Ovary (tissue), 3 donors: ENCODE data around the gene MKNK1.

Source experiments
- CTCF ChIP-seq, 3 donors: fragments of 450-650 bp in 2 of 3; fragments of 200-600 bp in 1 of 3; IDR thresholded peaks; one replicate each; pipeline versions ENCODE4 v1.5.1 to v1.8.0; 2016 to 2022; ENCODE audit warnings: antibody characterized with exemption in 3 of 3, mild to moderate bottlenecking in 1 of 3
- EP300 ChIP-seq: sonication (generic); formaldehyde crosslinking; IDR thresholded peaks from one replicate; pipeline ENCODE4 v1.6.1; 2017; ENCODE audit warnings: antibody characterized with exemption
- POLR2A ChIP-seq: fragments of 450-650 bp; IDR thresholded peaks from one replicate; pipeline ENCODE4 v1.6.1; 2017; ENCODE audit warnings: antibody characterized with exemption, mild to moderate bottlenecking, moderate library complexity
- donor health status: DM: no; HTN: no; CAD: no.

DNA sequence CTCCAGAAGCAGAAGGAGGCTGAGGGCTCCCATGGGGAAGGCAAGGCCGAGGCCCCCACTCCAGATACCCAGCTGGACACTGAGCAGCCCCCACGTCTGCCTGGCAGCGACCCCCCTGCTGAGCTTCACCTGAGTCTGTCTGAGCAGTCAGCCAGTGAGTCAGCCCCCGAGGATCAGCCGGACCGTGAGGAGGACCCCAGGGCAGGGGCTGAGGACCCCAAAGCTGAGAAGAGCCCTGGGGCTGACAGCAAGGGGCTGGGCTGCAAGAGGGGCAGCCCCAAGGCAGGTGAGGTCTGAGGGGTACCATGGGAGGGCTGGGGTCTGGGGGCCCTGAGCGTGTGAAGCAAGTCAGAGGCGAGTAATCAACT, 93.1 kb downstream of the MKNK1 start:
- TF ChIP-seq CTCF (IDR thresholded peaks at IDR 0.05) = no peak
- TF ChIP-seq POLR2A = no peak
- TF ChIP-seq EP300 = no peak
